GM21360 (cell line): Measurements from ENCODE around the gene KRT38.
"Not testable (repeated sequence)": the region's sequence is repeated elsewhere in the genome, so short reads cannot be mapped to it uniquely, and the experiment has no call there.

Source experiments
- ATAC-seq: cut with Tn5 transposase; IDR thresholded peaks from one replicate; pipeline ENCODE4 v1.9.1; 2021; ENCODE audit warnings: mild to moderate bottlenecking, moderate library complexity; ENCODE audit not compliant: unreplicated experiment

Gene KRT38

DNA sequence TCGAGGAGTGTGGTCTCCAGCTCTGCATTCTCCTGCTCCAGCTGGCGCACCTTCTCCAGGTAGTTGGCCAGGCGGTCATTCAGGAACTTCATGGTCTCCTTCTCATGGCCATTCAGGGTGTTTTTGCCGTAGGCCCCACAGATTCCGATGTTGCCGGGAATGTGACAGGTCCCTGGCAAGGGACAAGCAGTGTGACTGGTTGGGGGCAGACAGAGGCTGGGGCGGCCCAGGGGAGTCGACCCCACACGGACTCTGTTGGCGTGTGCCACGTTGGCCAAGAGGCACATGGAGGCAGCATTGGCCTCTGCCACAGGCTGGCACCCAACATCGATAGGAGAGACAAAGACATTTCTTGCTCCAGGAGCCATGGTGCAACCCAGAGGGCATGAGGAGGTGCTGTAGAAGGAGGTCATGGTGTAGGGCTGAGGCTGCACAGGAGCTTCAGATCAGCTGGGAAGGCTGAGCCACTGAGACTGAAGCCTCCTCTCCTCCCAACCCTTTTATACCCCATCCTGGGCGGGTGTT lies 16.6 kb downstream of the KRT38 start, which contains the start of gene KRT37:
TSS of gene KRT37 (minus strand) at position 475 of the 525 bp plus-strand sequence. CDS start at position 413, 62 bp downstream.
- no peak for ATAC-seq

DNA sequence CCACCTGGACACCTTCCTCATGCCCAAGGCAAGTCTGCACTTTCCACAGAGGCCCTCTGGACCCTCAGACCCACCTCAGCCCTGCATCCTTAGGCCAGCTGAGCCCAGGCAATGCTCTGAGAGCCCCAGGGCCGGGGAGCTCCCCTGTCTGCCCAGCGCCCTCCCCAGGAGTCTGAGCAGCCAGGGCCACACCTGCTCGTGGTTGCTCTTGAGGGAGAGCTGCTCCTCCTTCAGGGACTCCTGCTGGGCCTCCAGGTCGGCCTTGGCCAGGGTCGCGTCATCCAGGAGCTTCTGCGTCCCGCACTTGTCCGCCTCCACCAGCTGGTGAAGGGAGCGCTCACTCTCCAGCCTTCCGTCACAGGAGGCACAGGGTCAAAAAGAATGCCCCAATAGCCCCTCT lies 18.2 kb downstream of the KRT38 start:
- not testable (repeated sequence) for ATAC-seq

DNA sequence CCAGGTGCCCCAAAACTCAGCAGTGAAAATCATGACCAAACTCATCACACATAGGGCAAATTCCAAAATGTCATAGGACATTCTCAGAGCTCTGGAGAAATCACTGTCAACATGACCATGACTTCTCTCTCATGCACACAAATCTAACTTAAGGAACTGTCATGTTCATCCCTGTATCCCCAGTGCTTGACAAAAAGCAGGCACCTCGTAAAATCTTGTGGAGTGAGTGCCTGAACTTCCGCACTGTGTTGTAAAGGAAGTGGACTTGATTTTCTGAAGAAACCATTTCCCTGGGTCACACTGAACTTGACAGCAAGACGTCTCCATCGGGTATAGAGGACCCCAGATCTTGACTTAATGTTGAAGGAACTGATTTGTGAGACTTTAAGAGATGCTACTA lies 19.2 kb downstream of the KRT38 start:
- no peak for ATAC-seq

- ATAC-seq, result no peak
Observed at GRCh38 chr17:41421116-41421515, 19.7 kb downstream of the KRT38 start.

DNA sequence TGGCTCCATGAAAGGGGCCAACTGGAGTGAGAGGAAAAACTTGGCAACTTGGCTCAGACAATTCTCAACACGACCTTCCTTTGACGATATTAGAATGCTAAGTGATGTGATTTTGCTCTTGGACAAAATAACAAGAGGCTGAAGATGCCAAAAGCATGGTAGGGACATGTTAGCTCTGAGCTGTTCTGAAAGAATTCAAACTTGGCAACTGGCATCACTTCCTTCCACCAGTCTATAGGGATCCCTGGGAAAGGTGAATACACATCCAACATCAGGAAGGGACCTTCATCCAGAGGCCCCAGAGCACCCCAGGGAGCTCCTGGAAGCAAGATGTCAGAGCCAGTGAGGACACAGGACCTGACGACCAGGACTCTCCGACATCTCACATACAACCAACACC lies 20.6 kb downstream of the KRT38 start:
- ATAC-seq, result no peak

DNA sequence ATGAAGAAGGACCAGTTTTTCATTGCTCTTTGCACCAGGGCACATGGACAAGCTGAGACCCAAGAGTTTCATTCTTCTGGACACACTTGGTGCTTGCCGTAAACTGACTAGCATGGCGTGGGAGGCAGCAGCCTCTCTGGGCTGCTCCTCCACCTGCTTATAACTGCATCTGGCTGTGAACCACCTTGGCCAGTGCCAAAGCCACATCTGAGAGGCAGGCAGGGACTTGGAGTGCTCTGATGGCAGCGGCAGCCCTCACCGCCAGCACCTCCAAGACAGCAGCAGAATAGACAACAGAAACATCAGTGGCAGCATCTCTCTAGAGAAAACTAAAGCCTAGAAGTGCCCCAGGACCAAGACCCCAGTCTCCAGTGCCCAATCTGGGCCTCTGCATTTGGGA lies 21.1 kb downstream of the KRT38 start:
- ATAC-seq, result no peak

GRCh38 chr17:41418116-41418860 lies 22.5 kb downstream of the KRT38 start:
- no peak for ATAC-seq

GRCh38 chr17:41417576-41418015 lies 23.2 kb downstream of the KRT38 start:
- no peak for ATAC-seq

DNA sequence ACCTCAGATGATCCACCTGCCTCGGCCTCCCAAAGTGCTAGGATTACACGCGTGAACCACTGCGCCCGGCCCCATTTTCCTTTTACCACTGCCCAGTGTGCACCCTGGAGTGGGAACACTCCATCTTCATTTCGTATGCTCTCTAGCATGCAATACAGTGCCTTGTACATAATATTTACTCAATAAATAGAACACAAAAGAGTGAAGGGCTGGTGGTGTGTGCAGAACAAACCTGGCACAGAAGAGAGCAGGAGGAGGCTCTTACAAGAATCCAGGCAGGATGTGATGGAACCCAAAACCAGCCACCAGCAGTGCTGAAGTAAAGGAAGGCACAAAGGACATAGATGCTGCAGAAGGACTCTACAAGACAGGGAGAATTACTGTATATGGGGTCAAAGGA lies 23.7 kb downstream of the KRT38 start:
- no peak for ATAC-seq

DNA sequence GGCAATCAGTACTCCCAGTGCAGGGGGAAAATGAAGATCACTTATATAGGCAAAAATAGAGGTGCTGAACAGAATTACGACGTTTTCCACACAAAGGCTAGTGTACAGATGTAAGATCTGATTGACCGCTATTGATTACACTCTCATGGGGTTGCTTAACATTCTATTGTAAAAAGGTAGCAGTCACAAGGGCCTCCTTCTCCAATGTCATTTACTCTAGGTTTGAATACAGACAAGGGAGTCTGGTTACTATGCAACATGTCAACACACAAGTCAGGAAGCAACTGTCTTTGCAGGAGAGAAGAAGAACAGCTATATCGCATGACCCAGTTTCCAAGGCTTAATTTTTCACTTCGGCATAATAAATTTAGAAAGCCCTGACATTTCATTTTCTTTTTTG lies 24.3 kb downstream of the KRT38 start:
- ATAC-seq, result no peak

DNA sequence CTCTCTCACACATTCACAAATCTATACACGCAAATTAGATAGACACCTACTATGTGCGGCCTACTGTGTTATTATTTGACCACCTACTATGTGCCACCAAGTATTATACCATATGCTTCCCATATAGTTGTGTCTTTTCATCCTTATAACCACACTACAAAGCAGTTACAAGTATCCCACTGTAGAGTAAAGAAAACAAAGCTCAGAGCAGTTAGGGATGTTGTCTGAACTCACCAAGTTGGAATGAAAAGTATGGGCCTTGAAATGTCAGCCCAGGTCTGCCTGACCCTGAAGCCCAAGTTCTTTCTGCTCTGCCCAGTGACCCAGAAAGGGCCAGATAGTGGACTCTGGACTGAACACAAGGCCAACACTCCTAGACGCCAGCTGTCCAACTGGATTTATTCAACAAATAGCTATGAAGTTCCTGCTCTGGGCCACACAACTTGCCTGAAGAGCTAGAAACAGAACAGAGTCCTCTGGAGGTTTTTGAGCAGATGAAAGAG lies 24.9 kb downstream of the KRT38 start:
- ATAC-seq, result no peak

GRCh38 chr17:41415411-41415810 lies 25.4 kb downstream of the KRT38 start:
- ATAC-seq, result no peak

- no peak for ATAC-seq
Observed at GRCh38 chr17:41413982-41414381, 26.8 kb downstream of the KRT38 start.

GRCh38 chr17:41413353-41413957 lies 27.3 kb downstream of the KRT38 start:
- no peak for ATAC-seq

DNA sequence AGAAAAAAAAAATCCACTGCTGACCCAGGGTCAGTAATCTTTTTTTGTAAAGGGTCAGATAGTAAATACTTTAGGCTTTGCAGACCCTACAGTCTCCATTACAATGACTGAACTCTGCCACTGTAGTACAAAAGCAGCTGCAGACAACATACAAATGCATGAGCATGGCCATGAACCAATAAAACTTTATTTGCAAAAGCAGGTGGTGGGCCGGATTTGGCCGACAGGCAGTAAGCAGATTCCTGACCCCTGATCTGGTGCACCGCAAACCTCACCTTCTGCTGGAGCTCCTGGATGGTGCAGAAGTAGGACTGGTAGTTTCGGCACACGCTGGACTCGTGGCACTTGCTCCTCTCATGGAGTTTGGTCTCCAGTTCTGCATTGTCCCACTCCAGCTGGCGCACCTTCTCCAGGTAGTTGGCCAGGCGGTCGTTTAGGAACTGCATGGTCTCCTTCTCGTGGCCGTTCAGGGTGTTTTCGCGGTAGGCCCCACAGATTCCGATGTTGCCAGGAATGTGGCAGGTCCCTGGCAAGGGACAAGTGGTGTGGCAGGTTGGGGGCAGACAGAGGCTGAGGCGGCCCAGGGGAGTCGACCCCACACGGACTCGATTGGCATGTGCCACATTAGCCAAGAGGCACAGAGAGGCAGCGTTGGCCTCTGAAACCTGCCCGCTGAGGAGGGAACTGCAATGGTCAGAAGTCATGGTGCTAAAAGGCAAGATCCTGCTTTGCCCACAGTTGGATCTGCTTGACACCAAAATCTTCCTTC lies 29.5 kb downstream of the KRT38 start:
- no peak for ATAC-seq

DNA sequence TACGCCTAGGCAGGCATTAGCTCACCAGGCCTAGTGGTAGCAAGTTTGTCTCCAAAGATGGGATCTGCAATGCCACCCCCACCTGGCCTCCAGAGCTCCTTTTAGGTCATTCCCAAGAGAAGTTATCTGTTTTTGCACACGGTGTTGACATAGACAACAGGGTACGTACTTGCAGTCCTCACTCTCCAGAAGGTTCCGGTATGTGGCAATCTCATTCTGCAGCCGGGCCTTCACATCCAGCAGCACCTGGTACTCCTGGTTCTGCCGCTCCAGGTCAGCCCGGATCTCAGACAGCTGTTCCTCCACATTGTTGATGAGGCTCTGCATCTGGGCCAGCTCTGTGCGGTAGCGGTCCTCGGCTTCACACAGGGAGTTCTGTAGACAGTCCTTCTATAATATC lies 33.6 kb downstream of the KRT38 start:
- ATAC-seq, result no peak

- ATAC-seq, result no peak
Observed at GRCh38 chr17:41406205-41406604, 34.6 kb downstream of the KRT38 start.

DNA sequence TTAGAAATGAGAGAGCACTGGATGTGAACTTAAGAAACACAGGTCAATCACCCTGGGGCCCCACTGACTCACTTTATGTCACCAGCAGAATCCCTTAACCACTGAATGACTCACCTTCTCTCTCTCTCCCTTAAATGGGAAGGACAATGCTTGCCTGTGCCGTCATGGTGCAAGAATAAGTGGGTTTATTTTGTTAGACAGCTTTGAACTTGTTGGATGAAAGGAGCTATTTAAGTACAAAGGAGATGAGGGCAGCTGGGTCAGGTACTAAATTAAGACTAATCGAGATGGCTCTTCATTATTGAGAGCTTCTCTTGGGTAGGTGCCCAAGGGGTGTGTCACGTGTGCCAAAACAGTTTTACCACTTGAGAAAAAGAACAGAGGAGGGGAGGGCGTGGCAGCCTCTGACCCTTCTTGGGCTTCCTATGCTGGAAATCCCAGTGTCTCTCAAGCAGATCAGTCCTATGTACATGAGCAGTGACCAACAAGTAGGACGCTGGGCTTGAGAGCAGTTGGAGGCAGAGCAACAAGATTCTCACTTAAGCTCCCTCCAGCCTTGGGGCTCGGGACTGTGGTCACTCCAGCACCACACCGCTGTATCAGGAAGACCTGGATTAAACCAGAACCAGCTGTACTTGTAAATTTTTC lies 36.6 kb downstream of the KRT38 start:
- ATAC-seq, result no peak

- ATAC-seq, result no peak
Observed at GRCh38 chr17:41403404-41404023, 37.3 kb downstream of the KRT38 start.

DNA sequence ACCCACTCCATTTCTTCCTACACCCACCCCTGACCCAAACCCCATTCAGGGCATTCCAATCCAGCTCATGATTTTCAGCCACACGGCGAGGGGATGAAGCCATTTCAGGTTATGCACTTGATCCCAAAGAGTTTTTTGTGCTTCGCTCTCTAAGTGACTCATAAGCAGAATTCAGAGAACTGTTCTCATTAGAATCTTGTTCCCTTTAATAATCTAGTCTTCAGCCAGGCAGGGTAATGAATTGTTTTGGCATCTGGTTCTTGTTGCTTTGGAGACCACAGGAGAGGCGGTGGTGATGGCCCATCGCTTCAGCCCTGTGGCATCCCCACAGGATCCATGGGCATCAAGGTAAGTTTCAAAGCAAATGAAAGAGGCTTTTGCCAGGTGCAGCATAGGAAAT lies 38.6 kb downstream of the KRT38 start:
- ATAC-seq, result no peak
